Stomach (tissue), 4 donors: ENCODE data around the gene MAPK1.
"Not testable (repeated sequence)": the region's sequence is repeated elsewhere in the genome, so short reads cannot be mapped to it uniquely, and the experiment has no call there.

ENCODE experiments used
- CTCF ChIP-seq, 7 experiments: fragments of 450-650 bp in 4 of 7; fragments of 200-600 bp in 3 of 7; sonication (generic) in 3 of 7; IDR thresholded peaks; one replicate each; pipeline ENCODE4 v1.5.1; 2016 to 2019; ENCODE audit warnings: antibody characterized with exemption in 7 of 7, control low read depth in 2 of 7, mild to moderate bottlenecking in 1 of 7
- POLR2A ChIP-seq, 4 donors: fragments of 450-650 bp; IDR thresholded peaks; one replicate each; pipeline ENCODE4 v1.6.1; 2016; ENCODE audit warnings: antibody characterized with exemption in 4 of 4, control low read depth in 2 of 4, mild to moderate bottlenecking in 1 of 4, moderate library complexity in 1 of 4

DNA sequence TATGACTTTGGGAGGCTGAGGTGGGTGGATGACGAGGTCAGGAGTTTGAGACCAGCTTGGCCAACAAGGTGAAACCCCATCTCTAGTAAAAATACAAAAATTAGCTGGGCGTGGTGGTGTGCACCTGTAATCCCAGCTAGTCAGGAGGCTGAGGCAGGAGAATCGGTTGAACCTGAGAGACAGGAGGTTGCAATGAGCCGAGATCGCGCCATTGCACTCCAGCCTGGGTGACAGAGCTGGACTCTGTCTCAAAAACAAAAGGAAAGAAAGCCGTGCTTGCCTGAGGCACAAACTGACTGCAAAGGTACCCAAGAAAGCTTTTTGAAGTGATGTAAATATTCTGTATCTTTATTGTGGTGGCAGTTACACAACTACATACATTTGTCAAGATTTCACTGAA, 42.5 kb downstream of the MAPK1 start:
- not testable (repeated sequence) for TF ChIP-seq CTCF, POLR2A (IDR thresholded peaks at IDR 0.05)
